GM12878 (cell line): ENCODE data around the gene CHKA. TPM values are rescaled to one million over a fixed set of nuclear protein-coding genes. Genes with fewer than 3 reads are reported as not detected.

Source experiments
- ATF7 ChIP-seq: fragments of 450-650 bp; IDR thresholded peaks from 2 replicates; pipeline ENCODE4 v1.6.1; 2016; ENCODE audit warnings: low read depth, mild to moderate bottlenecking
- BHLHE40 ChIP-seq, 2 experiments: fragments of 450-650 bp in 1 of 2; IDR thresholded peaks; 2 replicates each; pipeline ENCODE4 v1.6.1; 2011 to 2017; ENCODE audit warnings: low read depth in 2 of 2, borderline replicate concordance in 1 of 2, improper control_type of control experiment in 1 of 2, low read length in 1 of 2, mild to moderate bottlenecking in 1 of 2
- CHD2 ChIP-seq: IDR thresholded peaks from 2 replicates; pipeline ENCODE4 v1.6.1; 2011; ENCODE audit warnings: low read depth, low read length, improper control_type of control experiment, borderline replicate concordance
- CREM ChIP-seq: IDR thresholded peaks from 2 replicates; pipeline ENCODE4 v1.6.1; 2014; ENCODE audit warnings: antibody characterized with exemption, low read depth
- DPF2 ChIP-seq: fragments of 450-650 bp; IDR thresholded peaks from 2 replicates; pipeline ENCODE4 v1.6.1; 2017; ENCODE audit warnings: mild to moderate bottlenecking
- EP300 ChIP-seq, 2 experiments: fragments of 150-350 bp in 1 of 2; IDR thresholded peaks; 2 replicates each; pipeline ENCODE4 v1.6.1; 2011 to 2012; ENCODE audit warnings: low read depth in 2 of 2, low read length in 2 of 2, borderline replicate concordance in 1 of 2, improper control_type of control experiment in 1 of 2, inconsistent platforms in 1 of 2; ENCODE audit not compliant: control insufficient read depth in 1 of 2
- HCFC1 ChIP-seq: fragments of 150-350 bp; IDR thresholded peaks from 2 replicates; pipeline ENCODE4 v1.6.1; 2014; ENCODE audit warnings: low read length
- HDGF ChIP-seq: fragments of 450-650 bp; IDR thresholded peaks from 2 replicates; pipeline ENCODE4 v1.6.1; 2016; ENCODE audit warnings: antibody characterized with exemption
- IRF3 ChIP-seq: fragments of 450-650 bp; IDR thresholded peaks from 2 replicates; pipeline ENCODE4 v1.6.1; 2014; ENCODE audit warnings: mild to moderate bottlenecking
- IRF4 ChIP-seq: IDR thresholded peaks from 2 replicates; pipeline ENCODE4 v1.6.1; 2011; ENCODE audit warnings: low read depth, low read length
- NFYB ChIP-seq: IDR thresholded peaks from 2 replicates; pipeline ENCODE4 v1.6.1; 2011; ENCODE audit warnings: low read depth, mild to moderate bottlenecking, low read length, improper control_type of control experiment, moderate library complexity; ENCODE audit not compliant: insufficient read depth
- NKRF ChIP-seq: fragments of 450-650 bp; conservative IDR thresholded peaks from 2 replicates; pipeline ENCODE4 v1.6.1; 2017; ENCODE audit warnings: mild to moderate bottlenecking, moderate library complexity
- NR2C1 ChIP-seq: fragments of 450-650 bp; IDR thresholded peaks from 2 replicates; pipeline ENCODE4 v1.6.1; 2017; ENCODE audit warnings: antibody characterized with exemption, mild to moderate bottlenecking, moderate library complexity
- NR2C2 ChIP-seq: IDR thresholded peaks from 2 replicates; pipeline ENCODE4 v1.6.1; 2011; ENCODE audit warnings: borderline replicate concordance, low read depth; ENCODE audit not compliant: control insufficient read depth, insufficient read length
- PAX8 ChIP-seq: fragments of 450-650 bp; IDR thresholded peaks from 2 replicates; pipeline ENCODE4 v1.6.1; 2017; ENCODE audit warnings: mild to moderate bottlenecking, moderate library complexity
- PBX3 ChIP-seq: IDR thresholded peaks from 2 replicates; pipeline ENCODE4 v1.6.1; 2011; ENCODE audit warnings: mild to moderate bottlenecking, low read depth, low read length, moderate library complexity; ENCODE audit not compliant: insufficient replicate concordance
- POLR2A ChIP-seq: IDR thresholded peaks from 2 replicates; pipeline ENCODE4 v1.6.1; 2011; ENCODE audit warnings: low read depth, mild to moderate bottlenecking, low read length
- POLR2AphosphoS5 ChIP-seq: IDR thresholded peaks from 2 replicates; pipeline ENCODE4 v1.6.1; 2011; ENCODE audit warnings: mild to moderate bottlenecking, low read length, inconsistent platforms
- SIN3A ChIP-seq: IDR thresholded peaks from 2 replicates; pipeline ENCODE4 v1.6.1; 2012; ENCODE audit warnings: low read depth, low read length, improper control_type of control experiment
- SP1 ChIP-seq: IDR thresholded peaks from one replicate; pipeline ENCODE4 v1.6.1; 2011; ENCODE audit warnings: low read depth, low read length
- TCF3 ChIP-seq: IDR thresholded peaks from 2 replicates; pipeline ENCODE4 v1.6.1; 2012; ENCODE audit warnings: low read depth, mild to moderate bottlenecking, low read length, borderline replicate concordance; ENCODE audit not compliant: insufficient read depth
- ZBTB40 ChIP-seq: fragments of 450-650 bp; IDR thresholded peaks from 2 replicates; pipeline ENCODE4 v1.6.1; 2016; ENCODE audit warnings: mild to moderate bottlenecking, moderate library complexity, borderline replicate concordance
- polyA plus RNA-seq, 11 experiments: library from polyadenylated mRNA; depleted of rRNA in 4 of 11; unstranded in 6 of 11; stranded (reverse) in 5 of 11; fragments of >200 nt; fragmentation: Nextera tagmentation in 4 of 11; fragmentation: Illumina TruSeq in 1 of 11; extraction: Ambion mirVana in 4 of 11; extraction: Trizol in 1 of 11; gene quantifications; 1 replicate in 1 of 11; 2 replicates in 10 of 11; pipeline versions ENCODE4 v1.2.1 to v1.2.3, GENCODE V29; 2011 to 2016; ENCODE audit warnings: inconsistent platforms in 2 of 11, missing spikeins in 2 of 11, low read depth in 1 of 11
- total RNA-seq, 4 experiments: library from RNA; depleted of rRNA in 3 of 4; stranded (reverse); fragments of >200 nt in 3 of 4; fragmentation: Illumina TruSeq in 1 of 4; extraction: Trizol in 1 of 4; gene quantifications; 2 replicates each; pipeline versions ENCODE4 v1.2.1 to v1.2.3, GENCODE V29; 2013 to 2021

CHKA gene
- total and polyA plus RNA-seq, 10 of the 15 experiments (the other 5 are each of a cell fraction or from before 2014, with no cell fraction given) = 5.2 to 29.2 (median 21.2) TPM

- peak; percentile 86 for TF ChIP-seq ZBTB40
- no peak for TF ChIP-seq TCF3
- peak; percentile 41; the same call in 1 of the 2 replicates for TF ChIP-seq DPF2
- TF ChIP-seq NKRF = peak; percentile 77
- peak; percentile 16 for TF ChIP-seq HCFC1
- TF ChIP-seq POLR2AphosphoS5 = peak; percentile 83
- TF ChIP-seq ATF7 = 0 out of 2 replicates have a peak, but pooled peaks have one; percentile 32
- no peak for TF ChIP-seq IRF4
- TF ChIP-seq IRF3 = peak; percentile 78; the same call in 1 of the 2 replicates
- TF ChIP-seq NR2C1 = no peak
- TF ChIP-seq NFYB = peak; percentile 84
- TF ChIP-seq SIN3A = peak; percentile 66
- peak; percentile 70 for TF ChIP-seq CREM
- 0 out of 2 replicates have a peak, but pooled peaks have one; percentile 20 for TF ChIP-seq HDGF
- TF ChIP-seq CHD2 = peak; percentile 92
- TF ChIP-seq EP300 (IDR thresholded peaks at IDR 0.05; ENCODE audit: borderline replicate concordance in 1 of 2, control insufficient read depth in 1 of 2, low read depth in 2 of 2, low read length in 2 of 2) = 0 out of 4 replicates have a peak, but pooled peaks of 1 of the 2 experiments have one; percentile 13
- peak in 1 of 2 experiments; percentile 56; a peak in 1 of 4 replicates for TF ChIP-seq BHLHE40 (IDR thresholded peaks at IDR 0.05; ENCODE audit: borderline replicate concordance in 1 of 2, low read depth in 2 of 2, low read length in 1 of 2)
- no peak for TF ChIP-seq NR2C2
- TF ChIP-seq PBX3 = peak; percentile 84
- peak; percentile 94 for TF ChIP-seq SP1
- no peak for TF ChIP-seq PAX8
- peak; percentile 92 for TF ChIP-seq POLR2A
These were observed 90.7 kb downstream of the CHKA start, which contains the start of gene NDUFS8 (continued) for GRCh38 chr11:68030318-68031143.
